GDM1 (cell line): ENCODE measurements around the gene ZCCHC8.
"Not testable (repeated sequence)": the region's sequence is repeated elsewhere in the genome, so short reads cannot be mapped to it uniquely, and the experiment has no call there.

Experiments
- DNase-seq: peaks from one replicate; lab custom pipeline; 2025; lab: John Stamatoyannopoulos, UW

Gene ZCCHC8

DNA sequence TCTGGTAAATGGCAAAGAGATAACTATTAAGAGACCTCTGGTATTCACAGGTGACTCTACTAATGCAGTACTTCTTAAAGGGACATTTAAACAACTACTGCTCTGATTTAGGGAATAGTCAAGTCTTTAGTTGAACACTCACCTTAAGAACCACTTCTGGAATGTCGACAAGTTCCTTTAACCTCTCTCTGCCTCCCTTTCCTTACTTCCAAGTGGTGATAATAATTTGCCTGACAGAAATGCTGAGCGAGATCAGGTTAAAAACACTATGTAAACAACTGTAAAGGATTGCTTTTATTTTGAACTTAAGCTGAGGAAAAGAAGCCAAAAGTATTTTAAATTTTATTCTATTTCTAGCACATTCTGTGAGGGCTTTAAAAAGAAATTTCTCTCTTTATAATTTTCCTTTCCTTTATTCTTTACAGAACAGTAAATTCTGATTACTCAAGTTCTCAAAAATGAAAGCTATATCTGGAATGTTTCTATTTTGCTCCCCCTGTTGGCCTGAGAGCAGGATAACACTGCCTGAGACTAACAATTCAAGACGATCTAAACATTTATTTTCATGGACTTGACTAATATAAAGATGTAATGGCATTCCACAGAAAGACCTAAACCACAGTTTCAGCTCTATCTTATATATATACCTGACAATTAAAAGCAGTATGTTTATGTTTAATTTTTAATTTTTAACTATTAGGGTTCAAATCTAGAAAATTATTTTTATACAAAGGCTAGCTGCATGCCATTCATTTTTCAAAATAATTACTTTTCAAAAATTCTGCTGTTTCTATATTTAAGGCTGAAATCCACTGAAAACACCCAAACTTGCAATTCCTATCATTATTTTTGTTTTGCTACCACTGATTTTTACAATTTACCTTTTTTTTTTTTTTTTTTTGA is 29.2 kb downstream of the ZCCHC8 start:
- DNase-seq = peak; percentile 18

DNA sequence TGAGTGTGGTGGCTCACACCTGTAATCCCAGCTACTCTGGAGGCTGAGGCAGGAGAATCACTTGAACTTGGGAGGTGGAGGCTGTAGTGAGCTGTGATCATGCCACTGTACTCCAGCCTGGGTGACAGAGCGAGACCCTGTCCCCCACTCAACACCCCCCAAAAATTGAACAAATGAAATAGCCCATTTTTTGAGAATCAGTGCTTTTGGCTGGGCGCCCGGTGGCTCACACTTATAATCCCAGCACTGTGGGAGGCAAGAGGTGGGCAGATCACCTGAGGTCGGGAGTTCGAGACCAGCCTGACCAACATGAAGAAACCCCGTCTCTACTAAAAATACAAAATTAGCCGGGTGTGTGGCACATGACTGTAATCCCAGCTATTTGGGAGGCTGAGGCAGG is 30.2 kb downstream of the ZCCHC8 start:
- DNase-seq = not testable (repeated sequence)

DNA sequence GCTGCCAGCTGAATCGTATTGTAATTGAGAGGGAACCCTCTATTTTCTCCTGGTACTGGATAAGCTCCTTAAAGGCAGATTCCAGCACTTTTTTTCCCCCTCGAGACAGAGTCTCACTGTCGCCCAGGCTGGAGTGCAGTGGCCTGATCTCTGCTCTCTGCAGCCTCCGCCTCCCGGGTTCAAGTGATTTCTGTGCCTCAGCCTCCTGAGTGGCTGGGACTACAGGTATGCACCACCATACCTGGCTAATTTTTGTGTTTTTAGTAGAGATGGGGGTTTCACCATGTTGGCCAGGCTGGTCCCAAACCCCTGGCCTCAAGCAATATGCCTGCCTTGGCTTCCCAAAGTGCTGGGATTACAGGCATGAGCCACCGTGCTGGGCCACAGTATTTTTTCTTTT is 30.9 kb downstream of the ZCCHC8 start:
- not testable (repeated sequence) for DNase-seq

DNA sequence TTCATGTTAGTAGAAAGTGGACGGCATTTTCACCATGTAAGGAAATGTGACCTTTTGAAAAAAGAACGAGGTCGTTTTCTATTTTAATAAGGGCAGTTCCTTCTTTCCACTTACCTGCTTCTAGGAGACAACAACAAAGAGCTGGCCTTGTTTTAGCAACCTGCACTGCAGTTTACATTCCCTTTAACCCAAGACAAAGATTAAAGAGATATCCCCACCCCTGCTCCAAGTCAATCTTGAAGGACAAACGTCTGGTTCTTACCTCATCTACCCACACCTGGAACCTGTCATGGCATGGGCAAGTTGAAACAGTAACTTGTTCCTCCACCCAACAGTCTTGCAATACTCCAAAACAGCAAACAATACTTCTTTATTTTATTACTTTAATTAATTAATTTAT is 32.7 kb downstream of the ZCCHC8 start:
- no peak for DNase-seq

DNA sequence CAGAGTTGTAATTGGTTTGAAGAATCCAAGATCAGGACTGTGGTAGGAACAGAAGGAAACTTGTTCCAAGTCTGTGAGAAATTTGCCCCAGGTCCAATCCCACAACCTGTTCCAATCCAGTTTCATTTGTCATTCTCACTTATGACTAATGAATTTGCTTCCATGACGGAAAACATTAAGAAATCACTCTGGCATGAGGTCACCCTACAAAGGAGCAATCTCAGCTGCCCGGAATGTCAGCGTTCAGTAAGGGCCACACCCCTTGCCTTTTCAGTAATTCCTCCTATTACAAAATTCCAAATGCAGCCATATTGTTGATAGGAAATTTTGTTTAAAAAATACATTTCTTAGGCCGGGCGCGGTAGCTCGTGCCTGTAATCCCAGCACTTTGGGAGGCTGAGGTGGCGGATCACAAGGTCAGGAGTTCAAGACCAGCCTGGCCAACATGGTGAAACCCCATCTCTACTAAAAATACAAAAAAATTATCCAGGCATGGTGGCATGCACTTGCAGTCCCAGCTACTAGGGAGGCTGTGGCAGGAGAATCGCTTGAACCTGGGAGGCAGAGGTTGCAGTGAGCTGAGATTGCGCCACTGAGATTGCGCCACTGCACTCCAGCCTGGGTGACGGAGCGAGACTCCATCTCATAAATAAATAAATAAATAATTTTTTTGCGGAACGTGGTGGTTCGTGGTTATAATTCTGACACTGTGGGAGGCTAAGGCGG is 36.3 kb downstream of the ZCCHC8 start:
- DNase-seq = not testable (repeated sequence)

DNA sequence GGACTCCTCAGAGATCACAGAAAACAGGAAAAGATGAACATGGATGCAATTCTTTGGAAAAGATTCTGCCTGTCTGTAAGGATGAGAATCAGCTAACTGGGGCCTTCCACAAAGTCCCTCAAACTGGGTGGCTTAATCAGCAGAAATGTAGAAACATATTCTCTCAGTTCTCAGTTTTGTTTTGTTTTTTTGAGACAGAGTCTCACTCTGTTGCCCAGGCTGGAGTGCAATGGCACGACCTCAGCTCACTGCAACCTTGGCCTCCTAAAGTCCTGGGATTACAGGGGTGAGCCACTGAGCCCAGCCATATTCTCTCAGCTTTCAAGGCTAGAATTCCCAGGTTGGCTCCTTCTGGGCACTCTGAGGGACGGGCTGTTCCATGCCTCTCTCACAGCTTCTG is 40.1 kb downstream of the ZCCHC8 start:
- no peak for DNase-seq

DNA sequence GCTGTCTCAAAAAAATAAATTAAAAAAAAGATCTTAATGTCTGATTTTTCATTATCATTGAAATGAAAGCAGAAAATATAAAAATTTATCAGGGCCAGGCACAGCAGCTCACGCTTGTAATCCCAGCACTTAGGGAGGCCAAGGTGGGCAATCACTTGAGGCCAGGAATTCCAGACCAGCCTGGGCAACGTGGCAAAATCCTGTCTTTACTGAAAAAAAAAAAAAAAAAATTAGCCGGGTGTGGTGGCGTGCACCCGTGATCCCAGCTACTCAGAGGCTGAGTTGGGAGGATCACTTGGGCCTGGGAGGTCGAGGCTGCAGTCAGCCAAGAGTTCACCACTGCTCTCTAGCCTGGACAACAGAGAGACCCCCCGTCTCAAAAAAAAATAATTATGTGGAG is 40.7 kb downstream of the ZCCHC8 start:
- no peak for DNase-seq

DNA sequence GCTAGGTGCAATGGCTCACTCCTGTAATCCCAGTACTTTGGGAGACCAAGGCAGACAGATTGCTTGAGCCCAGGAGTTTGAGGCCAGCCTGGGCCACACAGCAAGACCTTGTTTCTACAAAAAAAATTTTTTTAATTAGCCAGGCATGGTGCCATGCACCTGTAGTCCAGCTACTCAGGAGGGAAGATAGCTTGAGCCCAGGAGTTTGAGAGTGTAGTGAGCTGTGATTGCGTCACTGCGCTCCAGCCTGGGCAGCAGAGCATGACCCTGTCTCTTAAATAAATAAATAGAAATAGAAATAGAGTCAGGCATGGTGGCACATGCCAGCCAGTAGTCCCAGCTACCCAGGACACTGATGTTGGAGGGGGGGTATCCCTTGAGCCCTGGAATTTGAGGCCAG is 41.5 kb downstream of the ZCCHC8 start:
- DNase-seq = no peak

DNA sequence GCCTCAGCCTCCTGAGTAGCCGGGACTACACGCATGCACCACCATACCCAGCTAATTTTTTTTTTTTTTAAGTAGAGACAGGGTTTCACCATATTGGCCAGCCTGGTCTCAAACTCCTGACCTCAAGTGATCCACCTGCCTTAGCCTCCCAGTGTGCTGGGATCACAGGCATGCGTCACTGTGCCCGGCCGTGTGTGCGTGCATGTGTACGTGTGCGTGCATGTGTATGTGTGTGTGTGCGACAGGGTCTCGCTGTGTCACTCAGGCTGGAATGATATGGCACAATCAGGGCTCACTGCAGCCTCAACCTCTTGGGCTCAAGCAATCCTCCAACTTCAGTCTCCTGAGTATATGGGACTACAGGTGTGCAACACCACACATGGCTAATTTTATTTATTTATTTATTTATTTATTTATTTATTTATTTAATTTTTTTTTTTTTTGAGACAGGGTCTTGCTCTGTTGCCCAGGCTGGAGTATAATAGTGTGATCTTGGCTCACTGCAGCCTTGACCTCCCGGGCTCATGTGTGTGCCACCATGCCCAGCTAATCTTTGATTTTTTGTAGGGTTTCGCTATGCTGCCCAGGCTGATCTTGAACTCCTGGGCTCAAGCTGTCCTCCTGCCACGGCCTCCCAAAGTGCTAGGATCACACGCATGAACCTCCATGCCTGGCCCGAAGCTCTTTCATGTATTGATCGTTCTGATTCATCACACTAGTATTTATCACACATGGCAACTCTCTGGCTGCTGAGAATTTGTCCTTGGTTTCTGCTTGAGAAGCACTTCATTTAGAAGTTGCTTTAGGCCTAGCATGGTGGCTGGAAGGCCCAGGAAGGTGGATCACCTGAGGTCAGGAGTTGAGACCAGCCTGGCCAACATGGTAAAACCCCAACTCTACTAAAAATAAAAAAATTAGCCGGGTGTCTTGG is 42.4 kb downstream of the ZCCHC8 start:
- no peak for DNase-seq

DNA sequence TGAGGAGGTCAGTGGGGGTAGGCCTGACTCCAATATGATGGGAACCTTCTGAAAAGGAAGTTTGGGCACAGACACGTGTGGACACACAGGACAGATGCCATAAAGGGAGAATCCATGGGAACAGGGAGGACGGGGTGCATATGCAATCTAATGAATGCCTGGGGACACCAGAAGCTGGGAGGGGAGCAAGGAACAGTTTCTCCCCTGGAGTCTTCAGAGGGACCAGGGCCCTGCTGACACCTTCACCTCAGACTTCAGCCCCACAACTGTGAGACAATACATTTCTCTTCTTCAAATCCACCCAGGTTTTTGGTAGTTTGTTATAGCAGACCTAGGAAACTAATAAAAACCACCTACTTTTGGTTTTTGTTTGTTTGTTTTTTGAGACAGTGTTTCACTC is 43.1 kb downstream of the ZCCHC8 start:
- no peak for DNase-seq

DNA sequence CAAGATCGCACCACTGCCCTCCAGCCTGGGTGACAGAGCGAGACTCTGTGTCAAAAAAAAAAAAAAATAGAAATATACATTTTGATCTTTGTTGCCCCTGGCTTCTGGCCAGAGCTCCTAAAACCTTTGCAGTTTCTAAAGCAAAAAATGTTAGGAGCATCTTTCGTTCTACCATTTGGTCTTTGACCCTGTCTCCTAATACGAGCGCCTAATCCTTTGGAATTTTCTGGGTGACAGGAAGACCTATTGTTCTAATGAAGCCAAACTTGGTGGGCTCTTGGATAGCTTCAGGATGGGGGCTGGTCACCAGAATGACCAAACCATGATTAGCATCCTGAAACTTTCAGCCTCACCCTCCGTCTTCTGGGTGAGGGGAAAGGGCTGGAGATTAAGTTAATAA is 46.0 kb downstream of the ZCCHC8 start:
- no peak for DNase-seq

DNA sequence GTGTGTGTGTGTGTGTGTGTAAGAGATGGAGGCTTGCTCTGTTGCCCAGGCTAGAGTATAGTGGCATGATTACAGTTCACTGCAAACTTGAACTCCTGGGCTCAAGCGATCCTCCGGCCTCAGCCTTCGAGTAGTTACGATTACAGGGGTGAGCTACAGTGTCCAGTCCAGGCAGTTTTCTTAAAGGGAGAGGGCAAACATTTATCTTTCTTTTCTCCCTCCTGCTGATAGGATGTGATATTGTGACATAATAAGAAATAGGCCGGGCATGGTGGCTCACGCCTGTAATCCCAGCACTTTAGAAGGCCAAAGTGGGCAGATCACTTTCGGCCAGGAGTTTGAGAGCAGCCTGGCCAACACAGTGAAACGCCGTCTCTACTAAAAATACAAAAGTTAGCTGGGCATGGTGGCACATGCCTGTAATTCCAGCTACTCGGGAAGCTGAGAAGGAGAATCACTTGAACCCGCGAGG is 46.4 kb downstream of the ZCCHC8 start:
- DNase-seq = no peak

DNA sequence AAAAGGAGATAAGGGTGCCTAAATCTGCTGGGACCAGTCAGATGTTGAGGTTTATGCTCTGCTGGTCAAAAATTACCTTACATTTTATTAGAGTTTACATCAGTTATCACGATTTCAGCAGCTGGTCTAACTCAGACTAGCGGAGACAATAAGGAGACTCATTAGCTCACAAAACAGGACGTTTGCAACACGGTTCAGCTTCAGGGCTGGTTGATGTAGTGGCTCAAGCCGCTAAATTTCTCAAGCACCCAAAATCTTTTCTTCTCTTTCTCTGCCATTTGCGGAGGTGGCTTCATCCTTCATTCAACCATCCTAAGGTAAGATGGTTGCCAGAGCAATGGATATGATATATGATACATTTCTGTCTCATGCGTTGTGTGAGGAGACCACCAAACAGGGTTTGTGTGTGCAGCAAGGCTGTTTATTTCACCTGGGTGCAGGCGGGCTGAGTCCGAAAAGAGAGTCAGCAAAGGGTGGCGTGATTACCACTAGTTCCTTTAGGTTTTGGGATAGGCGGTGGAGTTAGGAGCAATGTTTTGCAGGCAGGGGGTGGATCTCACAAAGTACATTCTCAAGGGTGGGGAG is 47.9 kb downstream of the ZCCHC8 start:
- DNase-seq = no peak

DNA sequence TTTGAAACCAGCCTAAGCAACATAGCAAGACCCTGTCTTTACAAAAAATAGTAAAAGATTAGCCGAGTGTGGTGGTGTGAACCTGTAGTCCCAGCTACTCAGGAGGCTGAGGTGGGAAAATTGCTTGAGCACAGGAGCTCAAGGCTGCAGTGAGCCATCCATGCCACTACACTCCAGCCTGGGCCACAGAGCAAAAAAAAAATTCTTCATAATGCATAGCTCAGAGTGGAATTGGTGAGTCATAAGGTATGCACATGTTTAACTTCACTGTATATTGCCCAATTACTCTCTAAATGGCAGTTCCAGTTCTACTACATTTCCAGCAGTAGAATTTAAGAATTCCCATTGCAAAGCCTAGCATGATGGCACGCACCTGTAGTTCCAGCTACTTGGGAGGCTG is 51.4 kb downstream of the ZCCHC8 start:
- DNase-seq = no peak

DNA sequence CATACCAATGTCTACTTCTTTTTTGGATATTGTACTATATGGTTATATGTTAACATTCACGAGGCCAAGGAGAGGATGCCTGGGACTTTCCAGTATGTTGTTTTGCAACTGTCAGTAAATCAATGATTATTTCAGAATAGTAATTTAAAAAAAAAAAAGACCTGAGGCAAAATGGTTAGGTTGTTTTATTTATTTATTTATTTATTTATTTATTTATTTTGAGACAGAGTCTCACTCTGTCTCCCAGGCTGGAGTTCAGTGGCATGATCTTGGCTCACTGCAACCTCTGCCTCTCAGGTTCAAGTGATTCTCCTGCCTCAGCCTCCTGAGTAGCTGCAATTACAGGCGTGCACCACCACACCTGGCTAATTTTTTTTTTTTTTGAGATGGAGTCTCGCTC is 52.9 kb downstream of the ZCCHC8 start:
- DNase-seq = not testable (repeated sequence)

DNA sequence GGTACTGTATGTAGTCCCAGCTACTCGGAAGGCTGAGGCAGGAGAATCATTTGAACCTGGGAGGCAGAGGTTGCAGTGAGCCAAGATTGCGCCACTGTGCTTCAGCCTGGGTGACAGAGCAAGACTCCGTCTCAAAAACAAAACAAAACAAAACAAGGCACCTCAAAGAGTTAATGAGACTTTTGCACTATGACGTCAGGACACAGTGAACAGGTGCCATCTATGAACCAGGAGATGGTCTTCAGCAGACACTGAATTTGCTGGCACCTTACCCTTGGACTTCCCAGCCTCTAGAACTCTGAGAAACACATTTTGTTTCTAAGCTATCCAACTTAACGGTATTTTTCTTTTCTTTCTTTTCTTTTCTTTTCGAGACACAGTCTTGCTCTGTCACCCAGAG is 54.3 kb downstream of the ZCCHC8 start:
- not testable (repeated sequence) for DNase-seq

DNA sequence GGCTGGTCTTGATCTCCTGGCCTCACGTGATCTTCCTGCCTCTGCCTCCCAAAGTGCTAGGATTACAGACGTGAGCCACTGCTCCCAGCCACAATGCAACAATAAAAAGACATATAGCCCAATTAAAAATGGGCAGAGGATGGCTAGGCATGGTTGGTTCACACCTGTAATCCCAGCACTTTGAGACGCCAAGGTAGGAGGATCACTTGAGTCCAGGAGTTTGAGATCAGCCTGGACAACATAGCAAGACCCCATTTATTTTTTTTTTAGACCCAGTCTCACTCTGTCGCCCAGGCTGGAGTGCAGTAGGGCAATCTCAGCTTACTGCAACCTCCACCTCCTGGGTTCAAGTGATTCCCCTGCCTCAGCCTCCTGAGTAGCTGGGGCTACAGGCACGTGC is 56.7 kb downstream of the ZCCHC8 start:
- DNase-seq = not testable (repeated sequence)

DNA sequence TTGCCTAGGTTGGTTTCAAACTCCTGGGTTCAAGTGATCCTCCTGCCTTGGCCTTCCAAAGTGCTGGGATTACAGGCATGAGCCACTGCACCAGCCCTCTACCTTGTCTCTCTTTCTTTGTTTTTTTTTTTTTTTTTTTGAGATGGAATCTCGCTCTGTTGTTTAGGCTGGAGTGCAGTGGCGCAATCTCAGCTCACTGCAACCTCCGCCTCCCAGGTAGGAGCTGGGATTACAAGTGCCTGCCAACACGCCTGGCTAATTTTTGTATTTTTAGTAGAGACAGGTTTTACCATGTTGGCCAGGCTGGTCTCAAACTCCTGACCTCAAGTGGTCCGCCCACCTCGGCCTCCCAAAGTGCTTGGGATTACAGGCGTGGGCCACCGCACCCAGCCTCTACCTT is 61.9 kb downstream of the ZCCHC8 start:
- not testable (repeated sequence) for DNase-seq

DNA sequence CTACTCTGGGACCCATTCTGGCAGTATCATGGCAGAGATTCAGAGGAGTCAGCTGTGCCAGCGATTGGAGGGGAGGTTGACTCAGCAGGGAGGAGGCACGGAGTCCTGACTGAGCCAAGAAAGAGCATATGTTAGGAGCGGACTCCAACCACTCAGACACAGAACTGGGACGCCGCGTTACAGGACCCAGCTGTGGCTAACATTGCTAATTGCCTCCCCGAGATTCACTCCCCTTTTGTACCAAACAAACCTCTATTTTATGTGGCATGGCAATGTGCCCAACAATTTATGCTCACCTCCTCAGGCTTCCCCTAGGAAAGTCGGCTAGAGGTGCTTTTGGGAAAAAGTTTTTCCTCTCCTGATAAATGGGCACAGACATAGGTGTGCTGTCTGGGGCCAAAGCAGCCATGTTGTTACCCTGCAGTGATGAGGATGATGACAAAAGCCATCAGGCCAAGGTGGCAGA is 63.0 kb downstream of the ZCCHC8 start:
- DNase-seq = no peak

DNA sequence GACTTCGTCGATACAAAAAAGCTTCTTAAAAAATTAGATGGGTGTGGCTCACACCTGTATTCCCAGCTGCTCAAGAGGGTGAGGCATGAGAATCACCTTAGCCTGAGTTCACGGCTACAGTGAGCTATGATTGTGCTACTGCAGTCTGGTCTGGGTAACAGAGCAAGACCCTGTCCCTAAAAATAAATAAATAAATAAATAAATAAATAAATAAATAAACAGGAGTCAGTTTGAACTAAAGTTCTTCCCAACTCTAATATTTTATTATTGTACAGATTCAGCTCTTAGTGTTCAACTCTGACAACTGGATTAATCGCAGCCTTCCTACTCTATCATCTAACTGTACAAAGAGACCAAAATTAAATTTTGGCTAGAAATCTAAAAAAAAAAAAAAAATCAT is 65.5 kb downstream of the ZCCHC8 start:
- no peak for DNase-seq

DNA sequence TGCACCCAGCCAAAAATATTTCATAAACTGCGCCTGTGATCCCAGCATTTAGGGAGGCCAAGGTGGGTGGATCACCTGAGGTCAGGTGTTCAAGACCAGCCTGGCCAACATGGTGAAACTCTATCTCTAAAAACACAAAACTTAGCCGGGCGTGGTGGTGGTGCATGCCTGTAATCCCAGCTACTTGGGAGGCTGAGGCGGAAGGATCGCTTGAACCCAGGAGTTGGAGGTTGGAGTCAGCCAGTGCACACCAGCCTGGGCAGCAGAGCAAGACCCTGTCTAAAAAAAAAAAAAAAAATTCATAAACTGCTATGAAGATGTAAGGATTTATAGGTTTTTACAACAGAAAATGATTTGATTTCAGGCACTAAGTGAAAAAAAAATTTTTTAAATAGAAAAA is 71.7 kb downstream of the ZCCHC8 start:
- not testable (repeated sequence) for DNase-seq

DNA sequence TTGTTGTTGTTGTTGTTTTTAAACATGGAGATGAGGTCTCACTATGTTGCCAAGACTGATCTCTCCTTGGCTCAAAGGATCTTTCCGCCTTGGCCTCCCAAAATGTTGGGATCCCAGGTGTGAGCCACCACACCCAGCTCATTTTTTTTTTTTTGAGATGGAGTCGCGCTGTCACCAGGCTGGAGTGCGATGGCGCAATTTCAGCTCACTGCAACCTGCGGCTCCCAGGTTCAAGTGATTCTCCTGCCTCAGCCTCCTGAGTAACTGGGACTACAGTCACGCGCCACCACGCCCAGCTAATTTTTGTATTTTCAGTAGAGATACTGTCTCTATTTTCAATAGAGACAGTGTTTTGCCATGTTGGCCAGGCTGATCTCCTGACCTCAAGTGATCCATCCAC is 73.3 kb downstream of the ZCCHC8 start:
- DNase-seq = no peak
